T-helper 17 cell (primary cell): ENCODE data around the gene WDR6. TPM values are rescaled to one million over a fixed set of nuclear protein-coding genes. Genes with fewer than 3 reads are reported as not detected.

Experiments used
- ATAC-seq: fragments of 150-1000 bp; cut with Tn5 transposase; 2 replicates; pipeline ENCODE4 v1.10.0; 2021; ENCODE audit warnings: mild to moderate bottlenecking, moderate library complexity
- DNase-seq, 3 donors: peaks; one replicate each; pipeline versions ENCODE4 v3.0.0 to v3.0.0-alpha.2; 2020 to 2021
- H3K9me3 ChIP-seq: one replicate; pipeline ENCODE4 v1.7.0; 2013; ENCODE audit warnings: low read length, mild to moderate bottlenecking; ENCODE audit not compliant: control insufficient read depth, poor library complexity, severe bottlenecking
- H3K27ac Mint-ChIP-seq: one replicate; pipeline ENCODE4 v1.8.0; 2022; ENCODE audit warnings: mild to moderate bottlenecking, moderate library complexity, mixed read lengths
- H3K27me3 Mint-ChIP-seq: one replicate; pipeline ENCODE4 v1.8.0; 2022; ENCODE audit warnings: mixed read lengths
- H3K36me3 Mint-ChIP-seq: one replicate; pipeline ENCODE4 v1.8.0; 2022; ENCODE audit warnings: low read depth, mixed read lengths
- H3K4me1 Mint-ChIP-seq: one replicate; pipeline ENCODE4 v1.8.0; 2022; ENCODE audit warnings: mild to moderate bottlenecking, mixed read lengths
- H3K4me3 Mint-ChIP-seq: one replicate; pipeline ENCODE4 v1.8.0; 2022; ENCODE audit warnings: mild to moderate bottlenecking, moderate library complexity, mixed read lengths
- total RNA-seq, 4 donors: library from RNA in 2 of 4; stranded (reverse) in 2 of 4; gene quantifications; one replicate each; pipeline ENCODE4 v1.2.3 and lab custom pipeline; 2022 to 2026

WDR6 gene
- total RNA-seq, 2 donors from 2014 or later, result 181 to 202 TPM

DNA sequence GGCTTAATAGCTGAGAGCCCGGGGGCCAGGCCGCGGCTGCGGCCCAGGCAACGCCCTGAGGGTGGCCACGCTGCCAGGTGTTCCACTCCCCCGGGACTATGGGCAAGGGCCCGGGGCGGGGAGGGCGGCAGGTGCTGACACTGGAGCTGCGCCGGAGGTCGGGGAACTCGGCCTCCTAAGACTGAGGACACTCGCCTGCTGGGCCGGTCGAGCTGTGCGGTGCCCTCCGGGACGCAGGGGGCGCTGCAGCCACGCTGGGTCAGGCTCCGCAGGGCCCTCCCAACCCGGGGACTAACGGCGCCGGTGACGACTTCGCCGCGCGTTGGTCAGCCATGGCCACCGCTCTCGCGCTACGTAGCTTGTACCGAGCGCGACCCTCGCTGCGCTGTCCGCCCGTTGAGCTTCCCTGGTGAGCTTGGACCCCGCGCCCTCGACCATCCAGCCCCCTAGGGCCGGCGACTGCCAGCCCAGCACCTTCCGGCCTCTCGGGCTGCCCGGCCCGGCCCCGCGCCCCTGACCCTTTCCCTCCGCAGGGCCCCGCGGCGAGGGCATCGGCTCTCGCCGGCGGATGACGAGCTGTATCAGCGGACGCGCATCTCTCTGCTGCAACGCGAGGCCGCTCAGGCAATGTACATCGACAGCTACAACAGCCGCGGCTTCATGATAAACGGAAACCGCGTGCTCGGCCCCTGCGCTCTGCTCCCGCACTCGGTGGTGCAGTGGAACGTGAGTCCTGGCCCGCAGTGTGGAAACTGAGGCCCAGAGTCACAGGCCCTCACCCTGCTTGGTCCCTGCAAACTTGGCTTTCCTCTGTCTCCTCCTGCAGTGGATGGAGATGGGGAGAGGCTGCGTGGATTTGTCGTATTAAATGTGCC lies 14.9 kb downstream of the WDR6 start, which contains the start of gene NDUFAF3:
Gene NDUFAF3 (plus strand): TSS at position 309 of the 875 bp plus-strand sequence. CDS start 24 bp downstream, at position 333.
- Mint-ChIP-seq H3K27me3 (no peaks in the 10 kb centered on the region), H3K4me3 (peak within 1 kb of the TSS; percentile 96), H3K4me1 (peaks cover 33% of the 10 kb centered on the region), H3K27ac (peak within 1 kb of the TSS; percentile 93), H3K36me3 (peaks cover 2% of the 10 kb centered on the region)
- H3K9me3 ChIP-seq, result no peaks in the 10 kb centered on the region
- ATAC-seq (peak; percentile 82), DNase-seq (peak; percentile 85 to 93 (median 88))

DNA sequence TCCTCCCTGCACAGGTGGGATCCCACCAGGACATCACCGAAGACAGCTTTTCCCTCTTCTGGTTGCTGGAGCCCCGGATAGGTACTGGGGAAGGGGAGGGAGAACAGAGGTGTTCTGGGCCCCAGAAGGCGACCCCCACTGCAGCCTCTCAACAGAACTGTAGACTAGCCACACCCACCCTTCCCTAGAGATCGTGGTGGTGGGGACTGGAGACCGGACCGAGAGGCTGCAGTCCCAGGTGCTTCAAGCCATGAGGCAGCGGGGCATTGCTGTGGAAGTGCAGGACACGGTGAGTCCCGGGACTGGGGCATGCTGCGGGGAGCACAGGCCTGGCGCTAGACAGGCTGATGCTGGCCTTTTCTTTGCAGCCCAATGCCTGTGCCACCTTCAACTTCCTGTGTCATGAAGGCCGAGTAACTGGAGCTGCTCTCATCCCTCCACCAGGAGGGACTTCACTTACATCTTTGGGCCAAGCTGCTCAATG lies 15.5 kb downstream of the WDR6 start:
- no peaks in the 10 kb centered on the region for H3K9me3 ChIP-seq
- ATAC-seq (no peak), DNase-seq (no peak)
- peak overlapping the region; percentile 93 for H3K27ac Mint-ChIP-seq
- no peaks in the 10 kb centered on the region for H3K27me3 Mint-ChIP-seq
- H3K4me1 Mint-ChIP-seq, result peaks cover 30% of the 10 kb centered on the region
- peak overlapping the region; percentile 96 for H3K4me3 Mint-ChIP-seq
- H3K36me3 Mint-ChIP-seq, result peaks cover 2% of the 10 kb centered on the region

DNA sequence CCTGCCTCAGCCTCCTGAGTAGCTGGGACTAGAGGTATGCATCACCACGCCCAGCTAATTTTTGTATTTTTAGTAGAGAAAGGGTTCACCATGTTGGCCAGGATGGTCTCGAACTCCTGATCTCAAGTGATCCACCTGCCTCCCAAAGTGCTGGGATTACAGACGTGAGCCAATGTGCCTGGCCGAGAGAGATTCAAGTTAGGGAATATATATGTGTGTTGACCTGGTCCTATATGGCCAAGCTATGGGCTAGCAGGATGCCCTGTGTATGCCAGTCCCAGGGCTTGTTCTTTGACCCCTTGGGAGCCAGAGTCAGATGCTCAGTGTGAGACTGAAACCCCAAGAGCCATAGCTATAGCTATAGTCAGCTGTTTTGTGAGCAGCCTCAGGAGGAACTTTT lies 16.6 kb downstream of the WDR6 start:
- no peak for ATAC-seq
- peak overlapping the region; percentile 93 for H3K27ac Mint-ChIP-seq
- H3K27me3 Mint-ChIP-seq, result no peaks in the 10 kb centered on the region
- DNase-seq, result no peak
- H3K9me3 ChIP-seq, result no peaks in the 10 kb centered on the region
- H3K4me1 Mint-ChIP-seq, result peaks cover 33% of the 10 kb centered on the region
- peaks cover 2% of the 10 kb centered on the region for H3K36me3 Mint-ChIP-seq
- peak overlapping the region; percentile 45 for H3K4me3 Mint-ChIP-seq

- H3K9me3 ChIP-seq, result no peaks in the 10 kb centered on the region
- peaks cover 37% of the 10 kb centered on the region for H3K4me1 Mint-ChIP-seq
- H3K4me3 Mint-ChIP-seq, result peak overlapping the region; percentile 45
- DNase-seq (no peak), ATAC-seq (no peak)
- no peaks in the 10 kb centered on the region for H3K27me3 Mint-ChIP-seq
- no peak overlapping the region for H3K27ac Mint-ChIP-seq
- peaks cover 3% of the 10 kb centered on the region for H3K36me3 Mint-ChIP-seq
Measured at GRCh38 chr3:49024449-49024848, 17.3 kb downstream of the WDR6 start.

DNA sequence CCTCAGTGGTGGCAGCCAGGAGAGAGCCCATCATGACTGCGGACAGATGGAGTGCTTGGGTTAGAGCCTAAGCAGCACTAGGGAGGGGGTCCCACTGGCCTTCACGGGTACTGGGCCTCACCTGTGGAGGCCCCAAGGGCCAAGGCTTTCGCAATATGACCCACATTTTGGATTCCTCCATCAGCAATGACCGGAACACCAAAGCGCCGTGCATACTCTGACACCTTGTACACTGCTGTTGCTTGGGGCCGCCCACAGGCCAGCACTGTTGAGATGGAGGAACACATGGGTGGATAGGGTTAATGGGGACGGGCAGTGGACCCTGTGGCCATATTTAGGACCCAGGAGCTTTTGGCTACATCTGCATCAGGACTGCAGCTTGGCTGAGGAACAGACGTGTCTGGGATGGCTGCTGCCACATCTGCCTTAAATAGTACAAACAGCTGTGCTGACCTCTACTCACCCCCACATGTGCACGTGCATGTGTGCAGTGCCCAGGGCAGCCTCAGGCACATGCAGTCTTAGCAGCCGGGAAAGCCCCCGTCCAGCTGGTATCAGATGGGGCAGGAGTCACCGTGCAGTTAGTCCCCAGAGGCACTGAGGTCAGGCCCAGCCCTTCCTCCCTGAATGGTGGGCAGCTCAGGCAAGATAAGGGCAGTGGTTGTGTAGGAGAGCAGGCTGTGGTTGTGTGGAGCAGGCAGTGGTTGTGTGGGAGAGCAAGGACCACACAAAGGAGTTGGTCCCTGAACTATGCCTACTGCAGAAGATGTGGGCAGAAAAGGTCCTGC lies 18.0 kb downstream of the WDR6 start:
- H3K36me3 Mint-ChIP-seq, result peaks cover 3% of the 10 kb centered on the region
- no peaks in the 10 kb centered on the region for H3K27me3 Mint-ChIP-seq
- DNase-seq, result no peak
- no peaks in the 10 kb centered on the region for H3K9me3 ChIP-seq
- H3K4me1 Mint-ChIP-seq, result peaks cover 39% of the 10 kb centered on the region
- H3K27ac Mint-ChIP-seq, result peak overlapping the region; percentile 91
- no peak for ATAC-seq
- H3K4me3 Mint-ChIP-seq, result no peak overlapping the region

GRCh38 chr3:49025793-49026520 lies 18.8 kb downstream of the WDR6 start:
- Mint-ChIP-seq H3K4me1 (peaks cover 35% of the 10 kb centered on the region), H3K4me3 (no peak overlapping the region), H3K36me3 (peaks cover 3% of the 10 kb centered on the region), H3K27me3 (no peaks in the 10 kb centered on the region), H3K27ac (peak overlapping the region; percentile 91)
- DNase-seq (no peak), ATAC-seq (no peak)
- no peaks in the 10 kb centered on the region for H3K9me3 ChIP-seq

- Mint-ChIP-seq H3K4me3 (no peak overlapping the region), H3K27ac (peak overlapping the region; percentile 99), H3K27me3 (no peaks in the 10 kb centered on the region), H3K4me1 (peaks cover 32% of the 10 kb centered on the region), H3K36me3 (peaks cover 5% of the 10 kb centered on the region)
- ATAC-seq (no peak), DNase-seq (no peak)
- H3K9me3 ChIP-seq, result no peaks in the 10 kb centered on the region
Measured at GRCh38 chr3:49026536-49026935, 19.3 kb downstream of the WDR6 start.

DNA sequence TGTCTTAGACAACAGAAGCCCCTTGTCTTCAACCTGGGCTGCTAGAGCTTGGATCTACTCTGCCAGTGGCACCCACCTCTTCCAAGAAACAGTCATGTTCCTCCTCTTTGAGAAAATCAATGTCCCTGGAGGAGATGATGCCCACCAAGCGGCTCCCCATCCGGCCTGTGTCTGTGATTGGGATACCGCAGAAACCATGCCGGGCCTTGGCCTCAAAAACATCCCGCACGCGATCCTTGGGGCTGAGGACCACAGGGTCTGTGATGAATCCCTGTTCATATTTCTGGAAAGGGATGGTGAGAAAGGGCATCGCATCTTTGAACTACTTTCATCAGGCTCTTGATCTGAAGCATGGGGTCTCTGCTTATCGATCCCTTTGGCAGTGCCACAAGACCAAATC lies 20.4 kb downstream of the WDR6 start:
- peaks cover 9% of the 10 kb centered on the region for H3K36me3 Mint-ChIP-seq

DNA sequence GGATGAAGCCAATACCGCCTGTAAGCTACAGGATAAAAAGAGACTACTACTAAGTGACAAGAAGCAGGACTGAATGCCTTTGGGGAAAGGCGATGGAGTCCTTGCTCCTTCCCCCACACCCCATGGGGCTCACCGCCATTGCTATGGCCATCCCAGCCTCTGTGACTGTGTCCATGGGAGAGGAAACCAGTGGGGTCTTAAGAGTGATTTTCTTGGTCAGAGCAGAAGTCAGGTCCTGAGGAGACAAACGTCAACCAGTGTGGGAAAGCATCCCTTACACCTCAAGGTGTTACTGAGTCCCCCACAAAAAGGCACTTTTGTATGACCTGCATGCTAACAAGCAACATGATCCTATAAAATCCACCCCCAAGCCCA lies 21.1 kb downstream of the WDR6 start:
- Mint-ChIP-seq H3K4me1 (peaks cover 26% of the 10 kb centered on the region), H3K36me3 (peaks cover 9% of the 10 kb centered on the region)
- DNase-seq, result no peak

More for the DNA sequence above, 20.4 kb downstream of the WDR6 start:
- peak overlapping the region; percentile 99 for H3K27ac Mint-ChIP-seq
- H3K9me3 ChIP-seq, result no peaks in the 10 kb centered on the region
- no peak for ATAC-seq
- H3K27me3 Mint-ChIP-seq, result no peaks in the 10 kb centered on the region
- peaks cover 30% of the 10 kb centered on the region for H3K4me1 Mint-ChIP-seq
- DNase-seq, result no peak
- H3K4me3 Mint-ChIP-seq, result no peak overlapping the region

GRCh38 chr3:49028673-49029562 lies 21.7 kb downstream of the WDR6 start, which contains the start of gene IMPDH2:
Gene IMPDH2 (minus strand): TSS chr3:49029398. CDS start chr3:49029350, 48 bp downstream.
- peaks cover 26% of the 10 kb centered on the region for H3K4me1 Mint-ChIP-seq
- peak within 1 kb of the TSS; percentile 97 for H3K4me3 Mint-ChIP-seq
- peaks cover 9% of the 10 kb centered on the region for H3K36me3 Mint-ChIP-seq
- ATAC-seq, result peak; percentile 95
- no peaks in the 10 kb centered on the region for H3K27me3 Mint-ChIP-seq
- peak; percentile 87 to 88 (median 88) for DNase-seq
- H3K27ac Mint-ChIP-seq, result peak within 1 kb of the TSS; percentile 99
- no peaks in the 10 kb centered on the region for H3K9me3 ChIP-seq

More for the DNA sequence above, 21.1 kb downstream of the WDR6 start:
- Mint-ChIP-seq H3K4me3 (peak overlapping the region; percentile 97), H3K27ac (peak overlapping the region; percentile 99), H3K27me3 (no peaks in the 10 kb centered on the region)
- no peaks in the 10 kb centered on the region for H3K9me3 ChIP-seq
- ATAC-seq, result no peak

GRCh38 chr3:49029563-49029884 lies 22.3 kb downstream of the WDR6 start:
- H3K36me3 Mint-ChIP-seq, result peaks cover 9% of the 10 kb centered on the region
- DNase-seq (no peak), ATAC-seq (peak; percentile 1)
- peaks cover 26% of the 10 kb centered on the region for H3K4me1 Mint-ChIP-seq
- peak overlapping the region; percentile 97 for H3K4me3 Mint-ChIP-seq
- no peaks in the 10 kb centered on the region for H3K27me3 Mint-ChIP-seq
- peak overlapping the region; percentile 99 for H3K27ac Mint-ChIP-seq
- H3K9me3 ChIP-seq, result no peaks in the 10 kb centered on the region

GRCh38 chr3:49030321-49030720 lies 23.1 kb downstream of the WDR6 start:
- no peaks in the 10 kb centered on the region for H3K27me3 Mint-ChIP-seq
- DNase-seq, result no peak
- H3K4me3 Mint-ChIP-seq, result no peak overlapping the region
- H3K9me3 ChIP-seq, result no peaks in the 10 kb centered on the region
- H3K36me3 Mint-ChIP-seq, result peaks cover 9% of the 10 kb centered on the region
- H3K27ac Mint-ChIP-seq, result peak overlapping the region; percentile 99
- no peak for ATAC-seq
- H3K4me1 Mint-ChIP-seq, result peaks cover 26% of the 10 kb centered on the region
